Body of pancreas (tissue), 4 donors: Measurements from ENCODE around the gene ARID1B.

Experiments
- POLR2A ChIP-seq, 3 donors: fragments of 450-650 bp; IDR thresholded peaks; one replicate each; pipeline ENCODE4 v1.6.1; 2016; ENCODE audit warnings: antibody characterized with exemption in 3 of 3, mild to moderate bottlenecking in 2 of 3
- TF ChIP-seq, protein P1 (sequence below), 7 experiments: fragments of 450-650 bp in 4 of 7; fragments of 200-600 bp in 3 of 7; sonication (generic) in 3 of 7; IDR thresholded peaks; one replicate each; pipeline ENCODE4 v1.5.1; 2016 to 2019; ENCODE audit warnings: antibody characterized with exemption in 7 of 7

DNA sequence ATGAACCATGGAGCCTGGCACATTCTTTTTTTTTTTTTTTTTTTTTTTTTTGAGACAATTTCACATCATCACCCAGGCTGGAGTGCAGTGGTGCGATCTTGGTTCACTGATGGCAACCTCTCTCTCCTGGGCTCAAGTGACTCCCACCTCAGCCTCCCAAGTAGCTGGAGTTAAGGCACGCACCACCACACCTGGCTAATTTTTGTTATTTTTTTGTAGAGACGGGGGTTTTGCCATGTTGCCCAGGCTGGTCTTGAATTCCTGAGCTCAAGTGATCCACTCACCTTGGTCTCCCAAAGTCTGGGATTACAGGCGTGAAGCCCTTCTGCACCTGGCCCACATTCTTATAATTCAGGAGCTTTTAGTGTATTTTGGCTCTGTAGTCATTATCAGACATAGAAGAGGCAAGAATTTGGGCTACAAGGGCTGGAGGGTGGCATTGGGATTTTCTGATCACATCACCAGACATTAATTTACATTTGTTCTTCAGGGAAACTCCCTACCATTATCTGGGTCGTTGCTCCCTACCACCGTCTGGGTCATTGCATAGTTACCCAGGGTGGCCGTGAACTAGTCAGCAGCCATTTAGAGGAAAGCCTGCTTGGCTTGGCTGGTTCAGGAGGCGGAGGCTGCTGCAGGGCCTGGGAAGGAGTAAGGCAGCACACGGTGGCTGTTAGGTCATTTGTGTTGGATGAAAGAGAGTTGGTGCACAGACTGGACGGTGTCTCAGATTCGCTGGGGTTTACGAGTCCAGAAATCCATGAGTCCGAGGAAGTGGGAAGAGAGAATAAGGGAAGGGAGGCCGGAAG lies 17.6 kb downstream of the ARID1B start:
- no peak for TF ChIP-seq POLR2A (IDR thresholded peaks at IDR 0.05)
- TF ChIP-seq, protein P1, sequence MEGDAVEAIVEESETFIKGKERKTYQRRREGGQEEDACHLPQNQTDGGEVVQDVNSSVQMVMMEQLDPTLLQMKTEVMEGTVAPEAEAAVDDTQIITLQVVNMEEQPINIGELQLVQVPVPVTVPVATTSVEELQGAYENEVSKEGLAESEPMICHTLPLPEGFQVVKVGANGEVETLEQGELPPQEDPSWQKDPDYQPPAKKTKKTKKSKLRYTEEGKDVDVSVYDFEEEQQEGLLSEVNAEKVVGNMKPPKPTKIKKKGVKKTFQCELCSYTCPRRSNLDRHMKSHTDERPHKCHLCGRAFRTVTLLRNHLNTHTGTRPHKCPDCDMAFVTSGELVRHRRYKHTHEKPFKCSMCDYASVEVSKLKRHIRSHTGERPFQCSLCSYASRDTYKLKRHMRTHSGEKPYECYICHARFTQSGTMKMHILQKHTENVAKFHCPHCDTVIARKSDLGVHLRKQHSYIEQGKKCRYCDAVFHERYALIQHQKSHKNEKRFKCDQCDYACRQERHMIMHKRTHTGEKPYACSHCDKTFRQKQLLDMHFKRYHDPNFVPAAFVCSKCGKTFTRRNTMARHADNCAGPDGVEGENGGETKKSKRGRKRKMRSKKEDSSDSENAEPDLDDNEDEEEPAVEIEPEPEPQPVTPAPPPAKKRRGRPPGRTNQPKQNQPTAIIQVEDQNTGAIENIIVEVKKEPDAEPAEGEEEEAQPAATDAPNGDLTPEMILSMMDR (IDR thresholded peaks at IDR 0.05), result no peak
